ENCODE data around the gene WWTR1. TPM values are rescaled to one million over a fixed set of nuclear protein-coding genes. Genes with fewer than 3 reads are reported as not detected.

WWTR1 gene
- total and polyA plus RNA-seq, 2 of the 4 experiments (the other 2 are of a cell fraction), result 38.9 to 65.3 TPM

DNA sequence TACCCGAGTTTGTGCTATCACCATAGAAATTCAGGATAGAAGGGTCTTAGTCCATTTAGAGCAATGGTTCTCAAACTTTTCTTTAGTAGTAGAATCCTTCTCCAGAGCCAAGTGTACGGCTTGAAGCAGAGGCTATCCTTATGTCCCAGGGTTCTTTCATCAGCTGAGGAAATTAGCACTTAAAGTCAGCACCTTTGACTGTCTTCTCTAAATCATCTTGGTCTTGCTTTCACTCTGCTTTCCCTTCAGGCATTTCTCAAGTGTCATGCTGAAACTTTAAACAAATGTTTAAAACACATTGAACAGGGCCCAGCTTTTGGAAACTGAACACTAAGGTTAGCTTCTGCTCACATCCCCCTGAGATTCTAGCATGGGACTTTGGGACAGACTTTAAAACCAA lies 105.1 kb downstream of the WWTR1 start (continued):
- TF ChIP-seq ELK1 (IDR thresholded peaks at IDR 0.05; ENCODE audit: borderline replicate concordance, low read depth, low read length) (no peak), SMC3 (IDR thresholded peaks at IDR 0.05; ENCODE audit: low read depth, low read length) (no peak), FOS (IDR thresholded peaks at IDR 0.05; ENCODE audit: low read depth, low read length) (no peak), BHLHE40 (IDR thresholded peaks at IDR 0.05; ENCODE audit: low read depth, low read length) (no peak), CHD1 (IDR thresholded peaks at IDR 0.05; ENCODE audit: low read depth, low read length) (no peak)

GRCh38 chr3:149551500-149551899 lies 106.3 kb downstream of the WWTR1 start:
- H4K8ac ChIP-seq (ENCODE audit: low read depth in 2 of 2, low read length in 2 of 2), result no peak overlapping the region
- POLR2A ChIA-PET (ENCODE audit: unreplicated experiment), result no interaction called here
- no peak overlapping the region for H3K14ac ChIP-seq (replicated peaks; ENCODE audit: low read depth, low read length)
- no peaks in the 10 kb centered on the region; the same call in 1 of the 2 replicates for H3K36me3 ChIP-seq (ENCODE audit: control insufficient read depth, insufficient read depth, low read length)
- peaks cover 25% of the 10 kb centered on the region for H4K20me1 ChIP-seq (ENCODE audit: insufficient read depth, low read length)
- H3K18ac ChIP-seq (ENCODE audit: low read depth, low read length), result no peak overlapping the region
- no peak overlapping the region for H3K56ac ChIP-seq (ENCODE audit: extremely low read depth, insufficient read depth, low read length)
- TF ChIP-seq NFE2L2 (IDR thresholded peaks at IDR 0.05; ENCODE audit: low read depth, low read length) (no peak), MAFK (IDR thresholded peaks at IDR 0.05; ENCODE audit: low read depth, low read length) (no peak), RAD21 (IDR thresholded peaks at IDR 0.05; ENCODE audit: low read length) (no peak)
- intact Hi-C loops (cut with micrococcal nuclease), result no loop called here
- no peak overlapping the region for H2BK120ac ChIP-seq (ENCODE audit: low read depth, low read length)
- H4K5ac ChIP-seq (ENCODE audit: low read depth, low read length), result no peak overlapping the region
- H3K9ac ChIP-seq (ENCODE audit: low read depth, low read length), result no peak overlapping the region
- H2AK9ac ChIP-seq (replicated peaks; ENCODE audit: low read depth, low read length, poor library complexity), result no peak overlapping the region
- no peak overlapping the region for H4K91ac ChIP-seq (ENCODE audit: insufficient read depth, low read depth, low read length)
- no TSS peak for BruUV-seq (replicated peaks)
- no peak overlapping the region for H2AFZ ChIP-seq (replicated peaks; ENCODE audit: low read length, poor library complexity)
- no peak overlapping the region for H3K4me3 ChIP-seq (ENCODE audit: insufficient read depth, low read depth, low read length)
- peaks cover 19% of the 10 kb centered on the region for H3K9me1 ChIP-seq (ENCODE audit: insufficient read depth, low read length)
- H3K4ac ChIP-seq (ENCODE audit: low read depth, low read length), result no peak overlapping the region
- no peak overlapping the region for H2BK20ac ChIP-seq (ENCODE audit: low read depth, low read length)
- ATAC-seq (ENCODE audit: low read depth) (no peak), DNase-seq (no peak)
- dilution Hi-C loops (cut with HindIII; ENCODE audit: low sequenced_read_pairs, unreplicated experiment), result no loop called here
- peaks cover 28% of the 10 kb centered on the region for H3K4me1 ChIP-seq (ENCODE audit: control insufficient read depth, insufficient read depth, low read length)
- H2BK15ac ChIP-seq (ENCODE audit: low read depth, low read length), result no peak overlapping the region
- H2AK5ac ChIP-seq (ENCODE audit: low read depth, low read length), result no peak overlapping the region
- no peaks in the 10 kb centered on the region for H3K9me3 ChIP-seq (ENCODE audit: control insufficient read depth, insufficient read depth, low read length)
- in situ Hi-C loops (cut with MboI; ENCODE audit: low sequenced_read_pairs), result no loop called here
- no peak overlapping the region for H3K27ac ChIP-seq (ENCODE audit: insufficient read depth, low read length)
- no peaks in the 10 kb centered on the region for H3K27me3 ChIP-seq (ENCODE audit: control insufficient read depth, insufficient read depth, low read length)
- no peak overlapping the region for H2BK5ac ChIP-seq (ENCODE audit: low read depth, low read length, poor library complexity, severe bottlenecking)
- H3K79me1 ChIP-seq (ENCODE audit: low read depth in 1 of 2, low read length in 2 of 2), result peaks cover 16 to 71% of the 10 kb centered on the region in 2 experiments
- H3K4me2 ChIP-seq (ENCODE audit: low read depth, low read length), result no peak overlapping the region
- CTCF ChIA-PET, result interaction anchor here (1.0 kb wide), 1 partner anchor 17 kb away, joined by 3 read pairs; no protein-coding TSS in a partner anchor
- H3K23ac ChIP-seq (ENCODE audit: low read depth, low read length), result no peak overlapping the region

All from IMR-90 (cell line).